Measurements from ENCODE around the gene HADH.

Gene HADH

GRCh38 chr4:108001540-108002135 lies 11.9 kb downstream of the HADH start:
- TF ChIP-seq CTCF (IDR thresholded peaks at IDR 0.05): no peak

GRCh38 chr4:108003982-108004515 lies 14.4 kb downstream of the HADH start:
- TF ChIP-seq CTCF (IDR thresholded peaks at IDR 0.05): no peak

- no peak for TF ChIP-seq CTCF (IDR thresholded peaks at IDR 0.05)
Measured at GRCh38 chr4:108004646-108005045, 15.0 kb downstream of the HADH start.

GRCh38 chr4:108005807-108006206 lies 16.1 kb downstream of the HADH start:
- TF ChIP-seq CTCF (IDR thresholded peaks at IDR 0.05): no peak

GRCh38 chr4:108006361-108006760 lies 16.7 kb downstream of the HADH start:
- TF ChIP-seq CTCF (IDR thresholded peaks at IDR 0.05): no peak

- no peak for TF ChIP-seq CTCF (IDR thresholded peaks at IDR 0.05)
Measured at GRCh38 chr4:108007984-108008383, 18.3 kb downstream of the HADH start.

GRCh38 chr4:108008721-108009120 lies 19.0 kb downstream of the HADH start:
- no peak for TF ChIP-seq CTCF (IDR thresholded peaks at IDR 0.05)

GRCh38 chr4:108010167-108010566 lies 20.5 kb downstream of the HADH start:
- TF ChIP-seq CTCF (IDR thresholded peaks at IDR 0.05): no peak

Measured in LNCAP (cell line).